Measurements from ENCODE around the gene BRAF. TPM values are rescaled to one million over a fixed set of nuclear protein-coding genes. Genes with fewer than 3 reads are reported as not detected.

The BRAF gene
- total RNA-seq, 4 donors from 2014 or later: 33.1 to 56.0 (median 44.8) TPM

DNA sequence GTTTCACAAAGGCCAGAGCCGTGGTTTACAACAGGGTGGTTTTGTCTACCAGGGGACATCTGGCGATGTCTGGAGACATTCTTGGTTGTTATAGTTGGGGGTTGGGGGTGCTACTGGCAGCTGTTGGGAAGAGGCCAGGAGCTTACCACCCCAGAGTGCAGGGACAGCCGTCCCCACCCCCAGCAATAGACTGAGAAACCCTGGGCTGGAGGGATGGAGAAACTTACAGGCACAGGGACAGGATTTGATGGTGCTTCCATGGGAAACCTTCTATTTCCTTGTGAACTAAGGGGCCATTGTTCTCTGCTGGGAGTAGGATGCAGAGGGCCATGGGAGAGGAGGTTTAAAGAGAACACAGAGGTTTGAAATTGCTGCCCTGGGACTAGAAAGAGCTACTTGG lies 241.1 kb downstream of the BRAF start:
- H3K9me3 ChIP-seq: no peaks in the 10 kb centered on the region
- H3K36me3 ChIP-seq: peaks cover 0 to 98% of the 10 kb centered on the region in 2 donors
- H3K4me1 ChIP-seq: no peaks in the 10 kb centered on the region
- 80% methylated on average over 1 of the region's 3 CpGs; no CpG with 5 or more reads in 1 of the 2 donors for WGBS, 2 donors (ENCODE audit: low coverage in 1 of 2)
- H3K27me3 ChIP-seq: no peaks in the 10 kb centered on the region
- no peak overlapping the region for H3K27ac ChIP-seq
- no peak overlapping the region for H3K4me3 ChIP-seq
- no peak for TF ChIP-seq EP300 (IDR thresholded peaks at IDR 0.05)
- no peak for TF ChIP-seq POLR2AphosphoS5 (IDR thresholded peaks at IDR 0.05)
- no peak for TF ChIP-seq POLR2A (IDR thresholded peaks at IDR 0.05)
- no peak for ATAC-seq

DNA sequence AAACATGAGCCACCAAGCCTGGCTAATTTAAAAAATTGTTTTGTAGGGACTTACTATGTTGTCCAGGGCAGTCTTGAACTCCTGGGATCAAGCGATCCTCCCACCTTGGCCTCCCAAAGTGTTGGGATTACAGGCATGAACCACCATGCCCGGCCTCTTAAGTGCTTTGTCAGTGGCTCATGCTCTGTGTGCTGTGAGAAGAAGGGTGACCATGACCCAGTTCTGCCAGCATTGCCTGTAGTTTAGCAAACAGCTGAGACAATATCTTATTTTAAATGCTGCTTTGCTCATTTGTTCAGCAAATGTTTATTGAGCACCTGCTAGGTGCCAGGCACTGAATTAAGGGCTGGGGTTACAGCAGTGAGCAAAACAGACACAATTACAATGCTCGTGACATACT lies 243.0 kb downstream of the BRAF start:
- no peak overlapping the region for H3K27ac ChIP-seq
- TF ChIP-seq EP300 (IDR thresholded peaks at IDR 0.05) (no peak), POLR2A (IDR thresholded peaks at IDR 0.05) (no peak), POLR2AphosphoS5 (IDR thresholded peaks at IDR 0.05) (no peak)
- TF ChIP-seq, protein P1, sequence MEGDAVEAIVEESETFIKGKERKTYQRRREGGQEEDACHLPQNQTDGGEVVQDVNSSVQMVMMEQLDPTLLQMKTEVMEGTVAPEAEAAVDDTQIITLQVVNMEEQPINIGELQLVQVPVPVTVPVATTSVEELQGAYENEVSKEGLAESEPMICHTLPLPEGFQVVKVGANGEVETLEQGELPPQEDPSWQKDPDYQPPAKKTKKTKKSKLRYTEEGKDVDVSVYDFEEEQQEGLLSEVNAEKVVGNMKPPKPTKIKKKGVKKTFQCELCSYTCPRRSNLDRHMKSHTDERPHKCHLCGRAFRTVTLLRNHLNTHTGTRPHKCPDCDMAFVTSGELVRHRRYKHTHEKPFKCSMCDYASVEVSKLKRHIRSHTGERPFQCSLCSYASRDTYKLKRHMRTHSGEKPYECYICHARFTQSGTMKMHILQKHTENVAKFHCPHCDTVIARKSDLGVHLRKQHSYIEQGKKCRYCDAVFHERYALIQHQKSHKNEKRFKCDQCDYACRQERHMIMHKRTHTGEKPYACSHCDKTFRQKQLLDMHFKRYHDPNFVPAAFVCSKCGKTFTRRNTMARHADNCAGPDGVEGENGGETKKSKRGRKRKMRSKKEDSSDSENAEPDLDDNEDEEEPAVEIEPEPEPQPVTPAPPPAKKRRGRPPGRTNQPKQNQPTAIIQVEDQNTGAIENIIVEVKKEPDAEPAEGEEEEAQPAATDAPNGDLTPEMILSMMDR (IDR thresholded peaks at IDR 0.05): no peak
- H3K9me3 ChIP-seq: no peaks in the 10 kb centered on the region
- no peak for ATAC-seq
- H3K4me1 ChIP-seq: no peaks in the 10 kb centered on the region
- H3K27me3 ChIP-seq: no peaks in the 10 kb centered on the region
- H3K4me3 ChIP-seq: no peak overlapping the region
- WGBS, 2 donors (ENCODE audit: low coverage in 1 of 2): 100% methylated on average over 1 of the region's 3 CpGs; no CpG with 5 or more reads in 1 of the 2 donors
- peaks cover 0 to 96% of the 10 kb centered on the region in 2 donors for H3K36me3 ChIP-seq

DNA sequence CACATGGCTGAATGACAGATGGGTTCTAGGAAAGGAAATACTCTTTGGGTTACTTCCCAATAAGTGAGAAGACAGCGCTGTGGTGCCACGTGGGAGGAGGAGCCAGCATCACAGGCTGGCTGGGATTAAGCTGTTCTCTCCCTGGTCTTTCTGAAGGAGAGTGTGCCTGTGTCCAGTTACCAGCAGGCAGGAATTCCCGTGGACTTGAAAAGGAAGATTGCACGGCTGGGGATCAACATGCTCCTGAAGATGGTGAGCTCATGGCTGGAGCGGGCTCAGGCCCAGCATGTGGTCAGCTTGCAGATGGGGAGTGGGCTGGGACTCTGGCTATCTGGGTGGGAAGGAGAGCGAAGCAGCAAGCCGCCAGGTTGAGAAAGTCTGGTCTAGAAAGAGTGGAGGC lies 243.8 kb downstream of the BRAF start:
- H3K4me1 ChIP-seq: peaks cover 0 to 8% (median 0%) of the 10 kb centered on the region in 3 donors
- 88 to 100% methylated on average over 2 to 6 of the region's 7 CpGs for WGBS, 2 donors (ENCODE audit: low coverage in 1 of 2)
- ATAC-seq: no peak
- H3K27ac ChIP-seq: no peak overlapping the region
- H3K4me3 ChIP-seq: no peak overlapping the region
- H3K27me3 ChIP-seq: no peaks in the 10 kb centered on the region
- no peak for TF ChIP-seq POLR2A (IDR thresholded peaks at IDR 0.05)
- TF ChIP-seq, protein P1 (IDR thresholded peaks at IDR 0.05): no peak
- no peak for TF ChIP-seq EP300 (IDR thresholded peaks at IDR 0.05)
- no peak for TF ChIP-seq POLR2AphosphoS5 (IDR thresholded peaks at IDR 0.05)
- peaks cover 0 to 95% of the 10 kb centered on the region in 2 donors for H3K36me3 ChIP-seq
- no peaks in the 10 kb centered on the region for H3K9me3 ChIP-seq

DNA sequence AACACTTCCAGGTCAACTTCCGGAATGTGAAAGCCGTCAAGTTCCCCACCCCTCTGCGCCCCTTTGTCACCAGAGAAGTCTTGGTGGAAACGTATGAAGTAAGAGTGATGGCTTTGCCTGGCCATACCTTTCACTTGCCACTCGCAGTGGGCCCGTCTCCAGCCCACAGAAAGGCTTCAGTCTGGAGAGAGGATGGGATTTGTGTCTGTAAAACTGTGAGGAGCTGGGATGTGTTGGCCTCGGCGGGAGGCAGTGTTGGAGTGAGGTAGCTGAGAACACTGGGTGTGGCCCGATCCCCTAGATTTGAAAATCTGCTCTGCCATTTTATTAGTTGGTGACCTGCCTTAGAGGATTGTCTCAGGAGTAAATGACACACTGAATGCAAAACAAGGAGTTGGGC lies 245.5 kb downstream of the BRAF start:
- TF ChIP-seq, protein P1 (IDR thresholded peaks at IDR 0.05): no peak
- TF ChIP-seq POLR2AphosphoS5 (IDR thresholded peaks at IDR 0.05) (no peak), POLR2A (IDR thresholded peaks at IDR 0.05) (no peak), EP300 (IDR thresholded peaks at IDR 0.05) (no peak)
- Histone ChIP-seq H3K4me3 (no peak overlapping the region), H3K4me1 (peaks cover 0 to 25% (median 5%) of the 10 kb centered on the region in 3 donors), H3K27ac (no peak overlapping the region), H3K36me3 (peaks cover 0 to 78% of the 10 kb centered on the region in 2 donors), H3K27me3 (no peaks in the 10 kb centered on the region), H3K9me3 (no peaks in the 10 kb centered on the region)
- WGBS, 2 donors (ENCODE audit: low coverage in 1 of 2): 91 to 94% methylated on average over 4 to 8 of the region's 9 CpGs
- no peak for ATAC-seq

DNA sequence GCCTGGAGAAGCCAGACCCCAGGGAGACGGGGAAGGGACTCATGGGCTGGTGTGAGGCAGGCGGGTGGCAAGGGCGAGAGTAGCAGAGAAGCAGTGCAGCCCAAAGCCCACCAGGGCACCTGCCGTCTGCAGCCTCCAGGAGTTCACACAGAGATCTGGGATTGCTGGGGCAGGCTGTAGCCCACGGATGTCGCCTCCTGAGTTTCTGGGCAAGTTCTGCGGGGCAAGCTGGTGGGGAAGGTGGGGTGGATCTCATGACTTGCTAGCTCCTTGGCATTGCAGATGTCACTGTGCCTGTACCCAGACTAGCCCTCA lies 246.0 kb downstream of the BRAF start:
- no peak for ATAC-seq
- 95 to 100% methylated on average over 1 to 6 of the region's 7 CpGs for WGBS, 2 donors (ENCODE audit: low coverage in 1 of 2)

More for the DNA sequence above, 246.0 kb downstream of the BRAF start:
- H3K36me3 ChIP-seq: peaks cover 0 to 74% of the 10 kb centered on the region in 2 donors
- peaks cover 0 to 29% (median 5%) of the 10 kb centered on the region in 3 donors for H3K4me1 ChIP-seq
- H3K27me3 ChIP-seq: no peaks in the 10 kb centered on the region
- TF ChIP-seq, protein P1 (IDR thresholded peaks at IDR 0.05): no peak
- TF ChIP-seq POLR2A (IDR thresholded peaks at IDR 0.05): no peak
- no peak for TF ChIP-seq POLR2AphosphoS5 (IDR thresholded peaks at IDR 0.05)
- no peaks in the 10 kb centered on the region for H3K9me3 ChIP-seq
- H3K4me3 ChIP-seq: no peak overlapping the region
- no peak overlapping the region for H3K27ac ChIP-seq
